Fibroblast of skin of left quadriceps (primary cell): ENCODE measurements around the gene NFASC.
A peak's percentile ranks its signal among the peaks of the same experiment; 100 is the strongest.

ENCODE experiments used
- DNase-seq, 2 experiments: peaks; one replicate each; pipeline ENCODE4 v3.0.0-alpha.2; 2013; ENCODE audit warnings: low read depth in 2 of 2

The NFASC gene

GRCh38 chr1:205062895-205063294, 192.2 kb downstream of the NFASC start:
- no peak for DNase-seq

GRCh38 chr1:205064301-205064700, 193.6 kb downstream of the NFASC start:
- no peak for DNase-seq

- no peak for DNase-seq
These were observed 194.2 kb downstream of the NFASC start for GRCh38 chr1:205064741-205065316.

GRCh38 chr1:205065666-205066065, 195.0 kb downstream of the NFASC start:
- DNase-seq, result no peak

GRCh38 chr1:205066141-205066818, 195.6 kb downstream of the NFASC start:
- DNase-seq, result no peak

- DNase-seq, result no peak
These were observed 196.4 kb downstream of the NFASC start for GRCh38 chr1:205067031-205067430.

GRCh38 chr1:205068001-205068400, 197.3 kb downstream of the NFASC start:
- no peak for DNase-seq

GRCh38 chr1:205068457-205069040, 197.9 kb downstream of the NFASC start:
- peak; percentile 20 to 22 for DNase-seq

- DNase-seq, result no peak
These were observed 198.9 kb downstream of the NFASC start for GRCh38 chr1:205069371-205070125.

- DNase-seq, result no peak
These were observed 200.4 kb downstream of the NFASC start for GRCh38 chr1:205071028-205071409.

- DNase-seq, result no peak
These were observed 201.1 kb downstream of the NFASC start for GRCh38 chr1:205071801-205072200.

GRCh38 chr1:205072286-205072685, 201.6 kb downstream of the NFASC start:
- DNase-seq, result no peak
